B cell (primary cell): ENCODE measurements around the gene VWA5A. TPM values are rescaled to one million over a fixed set of nuclear protein-coding genes. Genes with fewer than 3 reads are reported as not detected.

Source experiments
- ATAC-seq: fragments of 200-7000 bp; cut with Tn5 transposase; one replicate; pipeline ENCODE4 v1.10.0; 2021; ENCODE audit warnings: low read depth, mild to moderate bottlenecking, moderate number of reproducible peaks, moderate library complexity
- CTCF ChIA-PET: fragments of 350-600 bp; sonication (Branson Sonifier 250); formaldehyde crosslinking; loops from one replicate; lab custom pipeline; 2021; ENCODE audit warnings: antibody characterized with exemption, inconsistent platforms; lab: Charles Lee
- POLR2A ChIA-PET: fragments of 350-600 bp; sonication (Branson Sonifier 250); formaldehyde crosslinking; loops from one replicate; lab custom pipeline; 2021; ENCODE audit warnings: antibody characterized with exemption; lab: Charles Lee
- DNase-seq: peaks from one replicate; pipeline ENCODE4 v3.0.0; 2013
- H2AFZ ChIP-seq: 2 replicates; pipeline ENCODE4 v1.6.1; 2012; ENCODE audit warnings: mild to moderate bottlenecking, low read depth, low read length; ENCODE audit not compliant: insufficient read depth, poor library complexity, severe bottlenecking
- H3K27ac ChIP-seq, 2 donors: 1 replicate in 1 of 2; 2 replicates in 1 of 2; pipeline ENCODE4 v1.5.1; 2012 to 2013; ENCODE audit warnings: low read length in 2 of 2, mild to moderate bottlenecking in 2 of 2, moderate library complexity in 1 of 2
- H3K27me3 ChIP-seq, 4 experiments: fragments of 200-600 bp in 1 of 4; sonication (generic) in 1 of 4; replicated peaks in 1 of 4; 1 replicate in 2 of 4; 2 replicates in 2 of 4; pipeline versions ENCODE4 v1.6.1 to v1.7.0; 2013 to 2016; ENCODE audit warnings: low read length in 3 of 4, mild to moderate bottlenecking in 2 of 4, mixed read lengths in 1 of 4, moderate library complexity in 1 of 4; ENCODE audit not compliant: insufficient read depth in 4 of 4, control insufficient read depth in 3 of 4; ENCODE audit errors: control extremely low read depth in 1 of 4
- H3K36me3 ChIP-seq, 2 experiments: replicated peaks in 1 of 2; 1 replicate in 1 of 2; 2 replicates in 1 of 2; pipeline versions ENCODE4 v1.6.1 to v1.7.1; 2013; ENCODE audit warnings: low read length in 1 of 2; ENCODE audit not compliant: insufficient read depth in 2 of 2, control insufficient read depth in 1 of 2; ENCODE audit errors: control extremely low read depth in 1 of 2, extremely low read depth in 1 of 2
- H3K4me1 ChIP-seq, 2 donors: fragments of 200-600 bp in 1 of 2; sonication (generic) in 1 of 2; 1 replicate in 1 of 2; 2 replicates in 1 of 2; pipeline versions ENCODE4 v1.5.1 to v1.6.1; 2013 to 2017; ENCODE audit warnings: low read length in 2 of 2; ENCODE audit not compliant: control insufficient read depth in 2 of 2, insufficient read depth in 2 of 2
- H3K4me2 ChIP-seq: replicated peaks from 2 replicates; pipeline ENCODE3; 2012; ENCODE audit warnings: mild to moderate bottlenecking, low read depth, low read length; ENCODE audit not compliant: poor library complexity, severe bottlenecking
- H3K4me3 ChIP-seq, 5 experiments: fragments of 200-600 bp in 1 of 5; sonication (generic) in 1 of 5; 1 replicate in 3 of 5; 2 replicates in 2 of 5; pipeline versions ENCODE4 v1.5.1 to v1.7.0; 2011 to 2016; ENCODE audit warnings: low read length in 4 of 5, mild to moderate bottlenecking in 4 of 5, low read depth in 2 of 5, control low read depth in 1 of 5, moderate library complexity in 1 of 5; ENCODE audit not compliant: insufficient read depth in 1 of 5; ENCODE audit errors: control extremely low read depth in 1 of 5, extremely low read depth in 1 of 5
- H3K79me2 ChIP-seq: fragments of 200-600 bp; sonication (generic); one replicate; pipeline ENCODE4 v1.6.0; 2016; ENCODE audit warnings: low read length; ENCODE audit not compliant: control insufficient read depth, insufficient read depth
- H3K9ac ChIP-seq: fragments of 200-600 bp; sonication (generic); 2 replicates; pipeline ENCODE4 v1.6.1; 2017; ENCODE audit warnings: mild to moderate bottlenecking, low read length, moderate library complexity
- H3K9me3 ChIP-seq, 3 donors: one replicate each; pipeline versions ENCODE4 v1.6.1 to v1.7.1; 2013; ENCODE audit warnings: low read length in 2 of 3; ENCODE audit not compliant: control insufficient read depth in 2 of 3, insufficient read depth in 1 of 3; ENCODE audit errors: control extremely low read depth in 1 of 3
- H4K20me1 ChIP-seq: 2 replicates; pipeline ENCODE4 v1.6.0; 2012; ENCODE audit warnings: mild to moderate bottlenecking, low read length; ENCODE audit not compliant: insufficient read depth, control insufficient read depth, poor library complexity, severe bottlenecking
- H3K27ac Mint-ChIP-seq: one replicate; pipeline ENCODE4 v1.8.0; 2021; ENCODE audit warnings: mixed read lengths
- H3K27me3 Mint-ChIP-seq: one replicate; pipeline ENCODE4 v1.8.0; 2021; ENCODE audit warnings: mixed read lengths
- H3K4me1 Mint-ChIP-seq: one replicate; pipeline ENCODE4 v1.8.0; 2021; ENCODE audit warnings: mixed read lengths
- H3K4me3 Mint-ChIP-seq: one replicate; pipeline ENCODE4 v1.8.0; 2021; ENCODE audit warnings: mixed read lengths
- H3K9me3 Mint-ChIP-seq: one replicate; pipeline ENCODE4 v1.8.0; 2022; ENCODE audit warnings: mixed read lengths; ENCODE audit not compliant: insufficient read depth
- CTCF ChIP-seq: fragments of 200-600 bp; IDR thresholded peaks from one replicate; pipeline ENCODE4 v1.8.0; 2022; ENCODE audit warnings: antibody characterized with exemption, mild to moderate bottlenecking
- EZH2 ChIP-seq: IDR thresholded peaks from 2 replicates; pipeline ENCODE4 v1.6.1; 2012; ENCODE audit warnings: borderline replicate concordance, low read depth, mild to moderate bottlenecking, moderate library complexity, low read length; ENCODE audit not compliant: insufficient read depth, poor library complexity, severe bottlenecking
- WGBS: methylation state at CpG from one replicate; pipeline ENCODE4 v1.1.5; 2013; ENCODE audit warnings: missing lambda C conversion rate; ENCODE audit not compliant: insufficient coverage; 5-methylcytosine and 5-hydroxymethylcytosine counted together
- intact Hi-C: fragments of 100-400 bp; cut with micrococcal nuclease; formaldehyde crosslinking; loops from one replicate; pipeline ENCODE4 v1.10.0; 2022
- polyA plus RNA-seq: library from polyadenylated mRNA; depleted of rRNA; stranded (reverse); fragments of >200 nt; gene quantifications from 2 replicates; pipeline ENCODE4 v1.2.3, GENCODE V29; 2012
- total RNA-seq, 2 donors: library from RNA; stranded (reverse); fragments of 120-200 nt in 1 of 2; gene quantifications; 1 replicate in 1 of 2; 2 replicates in 1 of 2; pipeline versions ENCODE4 v1.2.3 to v1.2.4, GENCODE V29; 2013 to 2022

The VWA5A gene
- total and polyA plus RNA-seq, 2 donors (not counting 1 experiment from before 2014, with no cell fraction given) = 4.9 to 6.3 TPM

GRCh38 chr11:124098141-124098540 is 17.1 kb upstream of the VWA5A start:
- Histone ChIP-seq H3K36me3 (no peaks in the 10 kb centered on the region), H2AFZ (no peak overlapping the region), H3K4me3 (no peak overlapping the region), H3K27me3 (peaks cover 0 to 9% (median 3%) of the 10 kb centered on the region in 4 experiments), H3K27ac (no peak overlapping the region), H4K20me1 (no peaks in the 10 kb centered on the region), H3K4me2 (no peak overlapping the region), H3K79me2 (no peaks in the 10 kb centered on the region), H3K9ac (no peak overlapping the region), H3K4me1 (no peaks in the 10 kb centered on the region), H3K9me3 (no peaks in the 10 kb centered on the region)
- WGBS = 60% methylated on average over 1 of the region's 2 CpGs
- Mint-ChIP-seq H3K4me3 (no peak overlapping the region), H3K27ac (no peak overlapping the region), H3K4me1 (no peaks in the 10 kb centered on the region), H3K9me3 (no peaks in the 10 kb centered on the region), H3K27me3 (peaks cover 23% of the 10 kb centered on the region)
- no peak for DNase-seq
- CTCF ChIA-PET = no interaction called here
- ATAC-seq = no peak
- intact Hi-C loops = no loop called here
- TF ChIP-seq EZH2 = no peak
- no peak for TF ChIP-seq CTCF
- POLR2A ChIA-PET = no interaction called here

- Mint-ChIP-seq H3K27me3 (peaks cover 3% of the 10 kb centered on the region), H3K4me1 (no peaks in the 10 kb centered on the region), H3K4me3 (no peak overlapping the region), H3K9me3 (no peaks in the 10 kb centered on the region), H3K27ac (no peak overlapping the region)
- H3K9me3 ChIP-seq = no peaks in the 10 kb centered on the region
- H3K9ac ChIP-seq = no peak overlapping the region
- no peaks in the 10 kb centered on the region for H3K79me2 ChIP-seq
- intact Hi-C loops = no loop called here
- WGBS = no CpG with 5 or more reads among the region's 1 CpG
- no peaks in the 10 kb centered on the region for H4K20me1 ChIP-seq
- H3K4me1 ChIP-seq = no peaks in the 10 kb centered on the region
- no peak overlapping the region for H3K27ac ChIP-seq
- no peak overlapping the region for H3K4me3 ChIP-seq
- no peak overlapping the region for H3K4me2 ChIP-seq
- no peak for TF ChIP-seq EZH2
- no peak for TF ChIP-seq CTCF
- ChIA-PET CTCF (no interaction called here), POLR2A (no interaction called here)
- no peak for DNase-seq
- H3K36me3 ChIP-seq = no peaks in the 10 kb centered on the region
- ATAC-seq = no peak
- no peak overlapping the region for H2AFZ ChIP-seq
- H3K27me3 ChIP-seq = peaks cover 0 to 9% (median 2%) of the 10 kb centered on the region in 4 experiments
These were observed 13.5 kb upstream of the VWA5A start for GRCh38 chr11:124101737-124102136.
